Left colon (tissue), 2 donors: ENCODE measurements around the gene DNAAF8. TPM values are rescaled to one million over a fixed set of nuclear protein-coding genes. Genes with fewer than 3 reads are reported as not detected.

ENCODE experiments used
- ATAC-seq: fragments of 200-7000 bp; cut with Tn5 transposase; one replicate; pipeline ENCODE4 v1.9.1; 2020; ENCODE audit warnings: mild to moderate bottlenecking, moderate library complexity
- DNase-seq, 2 donors: peaks; one replicate each; pipeline ENCODE4 v3.0.0-alpha.2; 2020
- intact Hi-C, 2 donors: fragments of 100-400 bp; cut with DNase I in 1 of 2; cut with micrococcal nuclease in 1 of 2; formaldehyde crosslinking; loops; one replicate each; pipeline versions ENCODE4 v1.11.2 to v1.14.0; 2022; cut with DNase I, micrococcal nuclease
- total RNA-seq, 2 donors: library from RNA; stranded (reverse); fragmentation: NEBNext Ultra II Directional; extraction: Animal tissue kit (Norgen Biotek cat#: 25700); gene quantifications; one replicate each; pipeline ENCODE4 v1.2.1, GENCODE V29; 2021
- donor health status: DM: no; HTN: no; CAD: no.
- donor health status: DM: yes; HTN: yes; CAD: no.

The DNAAF8 gene
- total RNA-seq, 2 donors from 2014 or later, result 0.49 to 0.67 TPM

DNA sequence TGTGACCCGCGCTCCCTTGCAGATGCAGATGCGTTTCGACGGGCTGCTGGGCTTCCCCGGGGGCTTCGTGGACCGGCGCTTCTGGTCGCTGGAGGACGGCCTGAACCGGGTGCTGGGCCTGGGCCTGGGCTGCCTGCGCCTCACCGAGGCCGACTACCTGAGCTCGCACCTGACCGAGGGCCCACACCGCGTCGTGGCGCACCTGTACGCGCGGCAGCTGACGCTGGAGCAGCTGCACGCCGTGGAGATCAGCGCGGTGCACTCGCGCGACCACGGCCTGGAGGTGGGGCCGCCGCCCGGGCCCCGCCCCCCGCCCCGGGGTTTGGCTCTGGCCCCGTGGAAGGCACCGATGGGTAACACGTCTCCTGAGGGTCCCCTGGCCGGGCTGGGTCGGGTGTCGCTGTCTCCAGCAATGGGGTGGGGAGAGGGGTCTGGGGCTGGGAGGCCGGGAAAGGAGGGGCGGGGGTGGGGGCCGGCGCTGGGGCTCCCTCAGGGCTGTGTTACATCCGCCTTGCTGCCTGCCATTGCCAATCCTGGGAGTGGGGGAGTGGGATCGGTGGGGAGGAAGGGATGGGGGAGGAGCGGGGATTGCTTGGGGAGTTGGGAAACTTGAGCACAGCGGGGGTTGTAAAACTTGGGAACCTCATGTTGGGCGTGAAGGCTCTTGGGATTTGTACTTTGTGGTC is 40.2 kb upstream of the DNAAF8 start:
- ATAC-seq (peak; percentile 50), DNase-seq (peak; percentile 58 to 62)
- intact Hi-C loops, result no loop called here

DNA sequence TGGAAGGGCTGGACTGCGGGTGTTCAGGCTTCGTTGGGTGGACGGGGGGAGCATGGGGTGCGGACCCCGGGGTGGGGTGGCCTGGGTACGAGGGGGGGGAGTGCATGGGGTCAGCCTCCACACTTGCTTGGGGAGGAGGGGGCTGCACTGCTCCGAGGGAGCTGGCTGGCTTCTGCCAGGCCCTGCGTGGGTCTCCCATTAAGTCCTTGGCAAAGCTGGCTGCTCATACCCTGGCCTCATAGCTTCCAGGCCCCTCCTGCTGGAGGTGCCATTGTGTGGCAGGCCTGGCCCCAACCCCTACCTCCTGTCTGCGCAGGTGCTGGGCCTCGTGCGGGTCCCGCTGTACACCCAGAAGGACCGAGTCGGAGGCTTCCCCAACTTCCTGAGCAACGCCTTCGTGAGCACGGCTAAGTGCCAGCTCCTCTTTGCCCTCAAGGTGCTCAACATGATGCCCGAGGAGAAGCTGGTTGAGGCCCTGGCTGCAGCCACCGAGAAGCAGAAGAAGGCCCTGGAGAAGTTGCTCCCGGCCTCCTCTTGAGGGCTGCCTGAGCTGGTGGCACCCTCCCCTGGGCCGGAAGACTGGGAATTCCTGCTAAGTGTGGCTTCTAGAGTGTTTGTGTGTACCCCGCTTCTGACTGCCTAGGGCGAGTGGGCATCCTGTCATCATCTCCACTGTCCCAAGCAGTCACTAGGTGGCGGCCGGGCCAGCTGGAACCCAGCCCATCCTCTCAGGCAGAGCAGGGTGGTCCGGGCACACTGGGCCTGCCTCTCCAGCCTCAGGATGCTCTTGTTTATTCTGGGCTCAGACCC is 39.5 kb upstream of the DNAAF8 start:
- intact Hi-C loops, result no loop called here
- DNase-seq, result peak in 1 of 2 donors; percentile 34
- ATAC-seq, result no peak

DNA sequence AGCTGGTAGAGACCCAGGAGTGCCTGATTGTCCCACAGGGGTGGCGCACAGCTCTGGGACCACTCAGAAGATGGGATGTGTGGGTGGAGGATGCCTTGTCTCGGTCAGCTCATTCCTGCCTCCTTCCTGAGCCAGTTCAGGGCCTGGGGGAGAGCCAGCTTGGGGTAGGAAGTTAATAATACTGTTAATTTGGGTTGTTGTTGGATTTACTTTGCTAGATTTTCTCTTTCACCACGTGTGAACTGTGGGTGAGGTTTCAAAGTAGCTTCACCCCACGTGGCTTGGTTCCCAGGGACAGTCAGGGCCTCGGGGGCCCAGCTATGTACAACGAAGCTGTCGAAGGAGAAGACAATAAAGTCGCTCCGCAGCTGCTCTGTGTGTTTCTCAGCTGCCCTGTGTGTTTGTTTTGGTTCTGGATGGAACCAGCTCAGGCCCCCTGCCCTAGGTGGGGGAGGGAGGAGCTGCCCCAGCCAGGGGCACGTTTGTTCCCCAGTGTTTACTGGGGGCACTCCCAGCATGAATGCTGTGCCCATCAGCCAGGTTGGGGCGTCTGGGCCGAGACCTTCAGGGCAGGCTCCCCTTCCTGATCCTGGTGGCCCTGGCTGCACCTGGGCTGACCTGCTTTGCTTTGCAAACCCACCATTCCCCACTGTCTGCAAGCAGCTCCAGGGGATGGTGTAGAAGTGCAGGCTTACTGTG is 38.7 kb upstream of the DNAAF8 start:
- ATAC-seq (no peak), DNase-seq (no peak)
- intact Hi-C loops, result no loop called here

GRCh38 chr16:4696172-4696904 is 38.0 kb upstream of the DNAAF8 start:
- ATAC-seq (no peak), DNase-seq (peak in 1 of 2 donors; percentile 47)

GRCh38 chr16:4696905-4697847 is 37.2 kb upstream of the DNAAF8 start:
- intact Hi-C loops, result no loop called here
- ATAC-seq (no peak), DNase-seq (no peak)

More at GRCh38 chr16:4696172-4696904, 38.0 kb upstream of the DNAAF8 start:
- intact Hi-C loops, result no loop called here

DNA sequence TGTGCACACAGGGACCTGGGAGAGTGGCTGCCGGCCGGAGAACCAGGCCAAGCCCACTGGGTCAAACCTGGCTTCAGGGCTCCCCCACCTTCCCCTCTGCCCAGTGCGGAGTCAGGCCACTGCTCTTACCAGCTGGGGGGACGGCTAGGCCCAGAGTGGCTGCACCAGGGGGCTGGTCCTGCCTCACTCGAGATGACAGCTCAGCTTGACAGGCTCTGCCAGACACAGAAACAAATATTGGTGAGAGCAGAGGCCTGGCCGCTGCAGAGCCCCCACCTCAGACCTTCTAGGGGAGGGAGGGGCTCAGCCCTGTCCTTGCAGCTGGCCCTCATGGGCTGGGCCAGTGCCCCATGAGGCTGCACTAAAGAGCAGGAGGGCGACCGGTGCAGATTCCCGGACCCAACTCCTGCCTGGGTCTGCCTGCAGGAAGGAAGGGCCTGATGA is 36.5 kb upstream of the DNAAF8 start:
- ATAC-seq (no peak), DNase-seq (no peak)
- intact Hi-C loops, result no loop called here

- DNase-seq (no peak), ATAC-seq (no peak)
- intact Hi-C loops, result no loop called here
These were observed 35.9 kb upstream of the DNAAF8 start for GRCh38 chr16:4698321-4699045.

GRCh38 chr16:4699046-4699556 is 35.2 kb upstream of the DNAAF8 start:
- DNase-seq (no peak), ATAC-seq (no peak)
- intact Hi-C loops, result no loop called here

DNA sequence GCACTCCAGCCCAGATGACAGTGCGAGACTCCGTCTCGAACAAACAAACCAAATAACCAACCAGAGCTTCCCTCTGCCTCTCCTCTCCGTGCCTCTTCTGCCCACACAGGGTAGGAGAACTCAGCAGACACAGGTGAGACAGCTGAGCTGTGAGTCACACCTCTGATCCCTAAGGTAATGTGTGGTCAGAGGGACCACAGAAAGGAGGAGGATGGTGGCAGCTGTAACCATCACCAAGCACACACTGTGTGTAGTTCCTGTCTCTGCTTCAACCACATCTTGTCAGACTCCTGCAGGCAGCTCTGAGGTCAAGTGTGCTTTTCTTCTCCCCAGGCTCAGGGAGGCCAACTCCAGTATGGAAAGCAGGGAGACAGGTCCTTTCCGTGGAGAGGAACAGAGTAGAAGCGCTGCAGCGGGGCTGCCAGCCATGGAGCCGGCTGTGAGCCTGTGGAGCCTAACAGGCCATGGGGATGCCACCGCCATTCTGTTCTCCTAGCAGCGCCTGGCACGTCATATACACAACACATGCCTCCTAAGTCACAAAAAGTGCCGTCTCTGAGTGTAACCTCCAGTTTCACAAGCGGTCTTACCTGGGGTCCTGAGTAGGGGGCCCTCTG is 33.8 kb upstream of the DNAAF8 start:
- DNase-seq (no peak), ATAC-seq (no peak)
- intact Hi-C loops, result no loop called here

DNA sequence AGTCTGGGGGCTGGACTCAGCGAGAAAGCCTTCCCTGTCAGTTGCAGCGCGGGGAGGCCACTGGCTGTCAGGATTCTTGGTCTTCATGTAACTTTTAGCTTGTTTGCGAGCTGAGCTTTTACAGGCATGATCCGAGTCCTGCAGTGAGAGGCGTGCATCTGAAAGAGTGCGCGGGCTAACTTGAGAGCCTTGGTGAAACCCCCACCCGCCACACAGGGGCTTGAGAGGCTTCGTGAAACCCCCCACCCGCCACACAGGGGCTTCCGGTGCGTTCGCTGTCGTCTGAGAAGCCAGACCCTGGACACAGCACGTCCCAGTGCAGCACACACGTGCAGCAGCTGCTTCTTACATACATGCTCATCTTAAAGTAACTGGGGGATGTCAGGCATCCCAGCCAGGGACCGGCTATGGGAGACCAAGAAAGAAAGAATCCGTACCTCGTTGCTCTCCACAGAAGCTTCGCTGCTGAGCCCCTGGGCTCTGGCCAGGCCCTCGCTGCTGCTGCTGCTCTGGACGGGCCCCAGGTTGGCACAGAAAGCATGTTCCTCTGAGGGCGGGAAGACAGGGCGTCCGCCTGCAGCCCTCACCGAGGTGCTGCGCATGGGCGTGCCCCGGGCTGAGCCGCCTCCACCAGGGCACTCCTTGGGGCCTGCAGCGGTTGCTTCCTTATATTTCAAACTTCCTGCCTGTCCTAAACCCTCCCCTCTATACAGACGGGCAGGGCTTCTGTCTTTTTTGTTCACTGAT is 33.2 kb upstream of the DNAAF8 start:
- intact Hi-C loops, result no loop called here
- peak; percentile 89 for ATAC-seq
- DNase-seq, result peak; percentile 80

DNA sequence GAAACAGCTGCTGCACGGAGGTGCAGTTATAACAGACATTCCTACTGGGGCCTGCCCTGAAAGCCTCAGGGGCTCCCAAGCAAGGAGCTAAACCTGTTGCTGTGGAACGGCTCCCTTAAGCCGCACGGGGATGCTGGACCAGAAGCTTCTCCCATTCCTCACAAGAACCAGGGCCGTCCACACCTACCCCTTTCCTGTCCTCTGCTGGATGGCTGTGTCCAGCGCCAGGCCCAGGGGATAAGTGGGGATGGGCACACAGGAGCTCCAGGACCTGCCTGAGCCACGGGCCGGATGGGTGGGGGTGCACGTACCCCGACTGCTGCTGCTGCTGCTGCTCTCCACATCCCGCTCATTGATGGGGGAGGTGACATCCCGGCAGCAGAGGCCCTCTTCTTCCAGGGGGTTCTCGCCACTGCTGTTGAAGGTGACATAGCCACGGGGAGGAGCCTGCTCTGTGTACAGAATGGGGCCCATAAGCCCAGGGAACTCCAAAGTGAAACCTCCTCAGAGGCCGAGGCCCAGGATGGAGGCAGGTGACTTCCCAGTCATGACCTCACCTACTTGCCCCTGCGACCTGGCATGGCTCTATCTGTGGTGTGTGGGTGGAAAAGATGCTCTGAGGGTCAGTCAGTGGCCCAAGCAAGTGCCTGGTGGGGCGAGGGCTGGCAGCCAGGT is 32.4 kb upstream of the DNAAF8 start:
- ATAC-seq (peak; percentile 66), DNase-seq (peak; percentile 51 to 68)
- intact Hi-C loops, result no loop called here

- ATAC-seq (peak; percentile 45), DNase-seq (peak in 1 of 2 donors; percentile 36)
- intact Hi-C loops, result no loop called here
These were observed 31.9 kb upstream of the DNAAF8 start for GRCh38 chr16:4702466-4702808.

GRCh38 chr16:4703906-4704305 is 30.4 kb upstream of the DNAAF8 start:
- no peak for DNase-seq
- intact Hi-C loops, result no loop called here
- no peak for ATAC-seq

GRCh38 chr16:4704491-4704890 is 29.8 kb upstream of the DNAAF8 start:
- intact Hi-C loops, result no loop called here
- no peak for ATAC-seq
- DNase-seq, result no peak

- intact Hi-C loops, result no loop called here
- DNase-seq (no peak), ATAC-seq (no peak)
These were observed 29.4 kb upstream of the DNAAF8 start for GRCh38 chr16:4704913-4705312.

DNA sequence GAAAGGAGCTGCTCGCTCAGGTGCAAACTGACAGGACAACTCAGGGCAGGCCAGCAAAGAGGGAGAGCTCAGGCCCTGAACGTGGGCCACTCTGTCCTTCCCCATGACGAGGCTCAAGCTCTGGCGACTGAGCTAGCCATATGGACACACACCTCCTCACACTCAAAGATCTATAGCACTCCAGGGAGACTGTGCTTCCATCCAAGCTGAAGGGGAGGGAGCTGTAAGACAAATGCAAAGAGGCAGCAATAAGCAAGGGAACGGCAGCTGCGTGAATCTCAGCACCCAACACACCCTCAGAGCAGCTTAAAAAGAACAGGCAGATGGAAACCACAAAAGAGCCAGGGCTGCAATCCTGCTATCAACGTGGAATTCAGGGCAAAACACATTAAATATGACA is 27.5 kb upstream of the DNAAF8 start:
- DNase-seq (no peak), ATAC-seq (no peak)
- intact Hi-C loops, result no loop called here
